NK-92 (cell line): ENCODE results near the gene KLK10.
"Not testable (repeated sequence)": the region's sequence is repeated elsewhere in the genome, so short reads cannot be mapped to it uniquely, and the experiment has no call there.

ENCODE experiments used
- DNase-seq: peaks from one replicate; lab custom pipeline; 2025; ENCODE audit not compliant: unreplicated experiment; lab: John Stamatoyannopoulos, UW

The KLK10 gene

GRCh38 chr19:51002542-51003311 is 16.8 kb downstream of the KLK10 start:
- no peak for DNase-seq

- no peak for DNase-seq
These were observed 17.4 kb downstream of the KLK10 start for GRCh38 chr19:51002089-51002532.

GRCh38 chr19:51001515-51001914 is 18.0 kb downstream of the KLK10 start, which contains the start of gene KLK8:
TSS of gene KLK8 (minus strand) at chr19:51001604. CDS start at chr19:51001167, 437 bp downstream.
- DNase-seq: no peak

- no peak for DNase-seq
These were observed 18.5 kb downstream of the KLK10 start for GRCh38 chr19:51000981-51001380.

- no peak for DNase-seq
These were observed 19.1 kb downstream of the KLK10 start for GRCh38 chr19:51000426-51000825.

- DNase-seq: no peak
These were observed 20.8 kb downstream of the KLK10 start for GRCh38 chr19:50998686-50999085.

GRCh38 chr19:50998061-50998460 is 21.4 kb downstream of the KLK10 start:
- DNase-seq: no peak

GRCh38 chr19:50994129-50994528 is 25.4 kb downstream of the KLK10 start:
- DNase-seq: no peak

GRCh38 chr19:50992666-50993035 is 26.9 kb downstream of the KLK10 start:
- no peak for DNase-seq

- not testable (repeated sequence) for DNase-seq
These were observed 35.1 kb downstream of the KLK10 start for GRCh38 chr19:50984416-50984815.

GRCh38 chr19:50983625-50984292 is 35.8 kb downstream of the KLK10 start, which contains the start of gene KLK7:
TSS of gene KLK7 (minus strand) at chr19:50983917. CDS start at chr19:50982399, 1,518 bp downstream.
- DNase-seq: no peak

GRCh38 chr19:50982186-50982585 is 37.3 kb downstream of the KLK10 start:
- no peak for DNase-seq

GRCh38 chr19:50981587-50982146 is 37.8 kb downstream of the KLK10 start:
- DNase-seq: no peak

- DNase-seq: no peak
These were observed 39.3 kb downstream of the KLK10 start for GRCh38 chr19:50980208-50980607.

- no peak for DNase-seq
These were observed 39.8 kb downstream of the KLK10 start for GRCh38 chr19:50979758-50980157.

- no peak for DNase-seq
These were observed 40.6 kb downstream of the KLK10 start for GRCh38 chr19:50978772-50979390.

- no peak for DNase-seq
These were observed 41.9 kb downstream of the KLK10 start for GRCh38 chr19:50977626-50978025.

- no peak for DNase-seq
These were observed 43.7 kb downstream of the KLK10 start for GRCh38 chr19:50975766-50976165.

- no peak for DNase-seq
These were observed 44.6 kb downstream of the KLK10 start for GRCh38 chr19:50974702-50975556.

- no peak for DNase-seq
These were observed 46.6 kb downstream of the KLK10 start for GRCh38 chr19:50972795-50973376.
